Measurements from ENCODE around the gene PRPF39.

- TF ChIP-seq, protein P1, sequence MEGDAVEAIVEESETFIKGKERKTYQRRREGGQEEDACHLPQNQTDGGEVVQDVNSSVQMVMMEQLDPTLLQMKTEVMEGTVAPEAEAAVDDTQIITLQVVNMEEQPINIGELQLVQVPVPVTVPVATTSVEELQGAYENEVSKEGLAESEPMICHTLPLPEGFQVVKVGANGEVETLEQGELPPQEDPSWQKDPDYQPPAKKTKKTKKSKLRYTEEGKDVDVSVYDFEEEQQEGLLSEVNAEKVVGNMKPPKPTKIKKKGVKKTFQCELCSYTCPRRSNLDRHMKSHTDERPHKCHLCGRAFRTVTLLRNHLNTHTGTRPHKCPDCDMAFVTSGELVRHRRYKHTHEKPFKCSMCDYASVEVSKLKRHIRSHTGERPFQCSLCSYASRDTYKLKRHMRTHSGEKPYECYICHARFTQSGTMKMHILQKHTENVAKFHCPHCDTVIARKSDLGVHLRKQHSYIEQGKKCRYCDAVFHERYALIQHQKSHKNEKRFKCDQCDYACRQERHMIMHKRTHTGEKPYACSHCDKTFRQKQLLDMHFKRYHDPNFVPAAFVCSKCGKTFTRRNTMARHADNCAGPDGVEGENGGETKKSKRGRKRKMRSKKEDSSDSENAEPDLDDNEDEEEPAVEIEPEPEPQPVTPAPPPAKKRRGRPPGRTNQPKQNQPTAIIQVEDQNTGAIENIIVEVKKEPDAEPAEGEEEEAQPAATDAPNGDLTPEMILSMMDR (conservative IDR thresholded peaks at IDR 0.05; ENCODE audit: low read length), result no peak
- no peak for TF ChIP-seq EZH2phosphoT487 (IDR thresholded peaks at IDR 0.05; ENCODE audit: borderline replicate concordance)
These were observed 30.4 kb downstream of the PRPF39 start for GRCh38 chr14:45114327-45114726.

Measured in Loucy (cell line).